Measurements from ENCODE around the gene SPATA31C1.

DNA sequence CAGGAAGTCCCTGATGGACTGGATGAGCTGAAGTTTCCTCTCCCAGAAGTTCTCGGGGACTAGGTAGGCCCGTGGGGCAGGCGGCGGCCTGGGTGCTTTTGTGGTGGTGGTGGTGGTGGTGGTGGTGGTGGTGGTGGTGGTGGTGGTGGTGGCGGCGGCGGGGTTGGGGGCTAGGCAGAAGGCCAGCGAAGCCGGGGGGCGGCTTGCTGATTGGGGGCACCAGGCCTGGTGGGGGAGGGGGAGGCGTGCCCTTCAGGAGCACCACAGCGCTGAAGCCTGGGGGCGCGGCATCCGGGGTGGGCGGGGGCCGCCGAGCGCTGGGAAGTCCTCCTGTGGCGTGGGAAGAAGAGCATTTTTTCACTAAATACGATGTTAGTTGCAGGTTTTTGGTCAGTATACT, 26.9 kb downstream of the SPATA31C1 start:
- TF ChIP-seq, protein P1, sequence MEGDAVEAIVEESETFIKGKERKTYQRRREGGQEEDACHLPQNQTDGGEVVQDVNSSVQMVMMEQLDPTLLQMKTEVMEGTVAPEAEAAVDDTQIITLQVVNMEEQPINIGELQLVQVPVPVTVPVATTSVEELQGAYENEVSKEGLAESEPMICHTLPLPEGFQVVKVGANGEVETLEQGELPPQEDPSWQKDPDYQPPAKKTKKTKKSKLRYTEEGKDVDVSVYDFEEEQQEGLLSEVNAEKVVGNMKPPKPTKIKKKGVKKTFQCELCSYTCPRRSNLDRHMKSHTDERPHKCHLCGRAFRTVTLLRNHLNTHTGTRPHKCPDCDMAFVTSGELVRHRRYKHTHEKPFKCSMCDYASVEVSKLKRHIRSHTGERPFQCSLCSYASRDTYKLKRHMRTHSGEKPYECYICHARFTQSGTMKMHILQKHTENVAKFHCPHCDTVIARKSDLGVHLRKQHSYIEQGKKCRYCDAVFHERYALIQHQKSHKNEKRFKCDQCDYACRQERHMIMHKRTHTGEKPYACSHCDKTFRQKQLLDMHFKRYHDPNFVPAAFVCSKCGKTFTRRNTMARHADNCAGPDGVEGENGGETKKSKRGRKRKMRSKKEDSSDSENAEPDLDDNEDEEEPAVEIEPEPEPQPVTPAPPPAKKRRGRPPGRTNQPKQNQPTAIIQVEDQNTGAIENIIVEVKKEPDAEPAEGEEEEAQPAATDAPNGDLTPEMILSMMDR (IDR thresholded peaks at IDR 0.05) = no peak
- TF ChIP-seq POLR2A (IDR thresholded peaks at IDR 0.05) (no peak), EP300 (IDR thresholded peaks at IDR 0.05) (no peak), POLR2AphosphoS5 (IDR thresholded peaks at IDR 0.05) (no peak)
